WTC11 (cell line): ENCODE data around the gene CLP1.

Source experiments
- CTCF ChIP-seq: fragments of 200-600 bp; IDR thresholded peaks from 2 replicates; pipeline ENCODE4 v1.8.0; 2022; ENCODE audit warnings: antibody characterized with exemption
- E2F5 ChIP-seq: sonication (generic); formaldehyde crosslinking; IDR thresholded peaks from 2 replicates; pipeline ENCODE4 v1.8.1; 2022; ENCODE audit warnings: mild to moderate bottlenecking, moderate library complexity, missing genetic modification reagents
- FOXK1 ChIP-seq: sonication (generic); formaldehyde crosslinking; IDR thresholded peaks from 2 replicates; pipeline ENCODE4 v1.8.0; 2022; ENCODE audit warnings: mild to moderate bottlenecking, moderate library complexity, missing genetic modification reagents
- MLX ChIP-seq: sonication (generic); formaldehyde crosslinking; IDR thresholded peaks from 2 replicates; pipeline ENCODE4 v1.8.1; 2023; ENCODE audit warnings: mild to moderate bottlenecking, missing genetic modification reagents, moderate library complexity
- RELA ChIP-seq: sonication (generic); formaldehyde crosslinking; IDR thresholded peaks from 2 replicates; pipeline ENCODE4 v1.8.1; 2022; ENCODE audit warnings: missing genetic modification reagents, mild to moderate bottlenecking, borderline replicate concordance
- SOX15 ChIP-seq: fragments of 250-450 bp; sonication (Bioruptor Pico); IDR thresholded peaks from 2 replicates; pipeline ENCODE4 v1.9.0; 2021; ENCODE audit warnings: mild to moderate bottlenecking
- SP1 ChIP-seq: sonication (generic); formaldehyde crosslinking; conservative IDR thresholded peaks from 2 replicates; pipeline ENCODE4 v1.8.1; 2022; ENCODE audit warnings: missing genetic modification reagents
- TEAD1 ChIP-seq: sonication (generic); formaldehyde crosslinking; IDR thresholded peaks from 2 replicates; pipeline ENCODE4 v1.8.0; 2022; ENCODE audit warnings: mild to moderate bottlenecking, missing genetic modification reagents
- USF2 ChIP-seq: sonication (generic); formaldehyde crosslinking; IDR thresholded peaks from 2 replicates; pipeline ENCODE4 v1.8.1; 2023; ENCODE audit warnings: mild to moderate bottlenecking, missing genetic modification reagents, moderate library complexity
- ZNF416 ChIP-seq: fragments of 250-450 bp; sonication (Bioruptor Pico); IDR thresholded peaks from 2 replicates; pipeline ENCODE4 v1.9.0; 2021; ENCODE audit warnings: mild to moderate bottlenecking, inconsistent platforms

GRCh38 chr11:57622263-57622662, 35.3 kb upstream of the CLP1 start:
- TF ChIP-seq CTCF (no peak), FOXK1 (CRISPR knock-in tag) (no peak), USF2 (CRISPR knock-in tag) (no peak), SP1 (CRISPR knock-in tag) (no peak), TEAD1 (CRISPR knock-in tag) (no peak), MLX (no peak), E2F5 (CRISPR knock-in tag) (no peak), SOX15 (CRISPR knock-in tag) (no peak), RELA (no peak), ZNF416 (CRISPR knock-in tag) (no peak)
